Fibroblast of pulmonary artery (primary cell): ENCODE data around the gene ALG12.
"Not testable (repeated sequence)": the region's sequence is repeated elsewhere in the genome, so short reads cannot be mapped to it uniquely, and the experiment has no call there.

Experiments
- DNase-seq: peaks from one replicate; pipeline ENCODE4 v3.0.0-alpha.2; 2010; ENCODE audit warnings: low read depth
- H3K4me3 ChIP-seq: replicated peaks from 2 replicates; pipeline ENCODE4 v1.5.1; 2011; ENCODE audit warnings: low read depth, mild to moderate bottlenecking, control low read depth, low read length, moderate library complexity
- CTCF ChIP-seq: IDR thresholded peaks from 2 replicates; pipeline ENCODE4 v1.5.1; 2011; ENCODE audit warnings: mild to moderate bottlenecking, control low read depth, low read length, inconsistent platforms; ENCODE audit errors: missing control alignments

Gene ALG12

GRCh38 chr22:49948116-49948957 lies 30.1 kb upstream of the ALG12 start:
- no peak for TF ChIP-seq CTCF
- DNase-seq = no peak
- H3K4me3 ChIP-seq = no peak overlapping the region

GRCh38 chr22:49947296-49947622 lies 29.0 kb upstream of the ALG12 start:
- DNase-seq = no peak
- no peak overlapping the region for H3K4me3 ChIP-seq
- TF ChIP-seq CTCF = no peak

DNA sequence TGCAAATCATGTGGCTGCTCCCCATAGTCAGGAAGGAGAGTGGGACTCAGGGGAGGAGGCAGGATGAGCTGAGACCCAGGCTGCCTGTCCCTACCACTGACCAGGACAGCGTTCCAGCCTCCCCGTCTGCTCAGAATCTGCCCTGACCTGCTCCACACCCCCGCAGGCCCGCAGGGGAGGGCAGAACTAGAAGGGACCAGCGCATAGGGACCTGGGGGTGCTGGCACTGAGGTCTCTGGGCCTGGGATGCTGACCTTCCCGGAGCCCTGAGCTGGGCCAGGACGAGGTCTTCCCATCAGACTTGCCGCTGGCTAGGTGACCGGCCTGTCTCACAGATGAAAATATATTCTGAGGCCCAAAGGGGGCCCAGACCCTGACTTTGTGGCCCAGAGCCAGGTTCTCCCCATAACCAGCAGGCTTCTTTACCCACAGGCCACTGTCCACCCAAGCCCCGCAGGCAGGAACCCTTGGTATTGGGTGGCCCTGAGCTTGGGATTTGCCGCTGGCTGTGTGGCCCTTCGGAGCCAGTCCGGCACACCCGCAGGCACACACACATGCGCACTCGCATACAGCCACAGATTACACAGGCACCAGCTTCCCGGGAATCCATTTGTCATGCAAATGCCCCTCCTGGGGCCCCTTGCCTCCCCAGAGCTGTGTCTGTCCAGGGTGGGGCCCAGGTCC lies 28.5 kb upstream of the ALG12 start:
- no peak for TF ChIP-seq CTCF
- no peak for DNase-seq
- H3K4me3 ChIP-seq = no peak overlapping the region

- not testable (repeated sequence) for H3K4me3 ChIP-seq, DNase-seq
Measured at GRCh38 chr22:49945042-49945794, 27.0 kb upstream of the ALG12 start.

DNA sequence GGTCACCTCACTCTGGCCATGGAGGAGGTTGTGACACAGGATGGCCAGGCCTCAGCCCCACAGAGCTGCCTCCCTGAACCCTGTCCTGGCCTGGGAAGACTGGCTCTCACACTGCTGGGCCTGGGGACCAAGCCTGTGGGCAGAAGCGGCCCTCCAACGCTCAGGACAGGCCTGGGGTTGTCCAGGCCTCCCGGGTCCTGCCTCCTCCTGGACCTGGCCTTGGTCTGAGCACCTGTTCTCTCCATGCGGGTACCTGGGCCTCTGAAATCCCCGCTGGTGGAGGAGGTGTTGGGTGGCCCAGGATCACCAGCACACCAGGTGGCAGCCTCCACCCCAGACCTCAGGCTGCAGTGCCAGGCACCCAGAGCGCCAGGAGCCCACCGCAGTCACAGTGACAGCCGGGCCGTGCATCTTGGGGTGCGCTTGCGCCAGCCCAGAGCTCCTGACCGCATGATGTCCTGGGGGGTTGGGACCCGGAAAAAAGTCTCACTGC lies 26.2 kb upstream of the ALG12 start:
- DNase-seq = no peak
- no peak for TF ChIP-seq CTCF
- no peak overlapping the region for H3K4me3 ChIP-seq

GRCh38 chr22:49943771-49944398 lies 25.6 kb upstream of the ALG12 start:
- no peak for DNase-seq
- no peak overlapping the region for H3K4me3 ChIP-seq
- no peak for TF ChIP-seq CTCF

DNA sequence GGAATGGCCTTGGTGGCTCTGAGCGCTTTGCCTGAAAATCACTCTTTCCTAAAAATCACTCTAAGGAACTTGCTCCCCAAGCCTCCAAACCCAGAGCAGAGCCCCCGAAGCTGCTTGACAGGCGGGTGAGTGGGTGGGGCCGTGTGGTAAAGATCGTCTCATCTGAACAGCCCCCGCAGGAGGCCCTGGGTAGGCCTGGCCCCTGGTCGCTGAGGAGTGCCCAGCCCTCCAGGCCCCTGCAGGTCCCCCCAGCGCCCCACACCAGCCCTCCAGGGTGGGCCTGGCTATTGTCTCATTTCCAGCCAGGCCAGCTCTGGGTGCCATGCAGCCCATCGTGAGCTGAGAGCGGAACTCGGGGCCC lies 25.1 kb upstream of the ALG12 start:
- no peak for TF ChIP-seq CTCF
- H3K4me3 ChIP-seq = no peak overlapping the region

More for the DNA sequence above, 25.1 kb upstream of the ALG12 start:
- no peak for DNase-seq
